Left ventricle myocardium inferior (tissue), 1 donor: Measurements from ENCODE around the gene ATF6. TPM values are rescaled to one million over a fixed set of nuclear protein-coding genes. Genes with fewer than 3 reads are reported as not detected.

Source experiments
- DNase-seq: peaks from one replicate; pipeline ENCODE4 v3.0.0-alpha.2; 2020
- H3K27ac ChIP-seq: fragments of 200-600 bp; replicated peaks from 2 replicates; pipeline ENCODE4 v1.8.0; 2021
- H3K27me3 ChIP-seq: fragments of 200-600 bp; 2 replicates; pipeline ENCODE4 v1.8.0; 2021; ENCODE audit warnings: low read depth
- H3K36me3 ChIP-seq: fragments of 200-600 bp; 2 replicates; pipeline ENCODE4 v1.8.0; 2021
- H3K4me1 ChIP-seq: fragments of 200-600 bp; 2 replicates; pipeline ENCODE4 v1.8.0; 2021
- H3K4me3 ChIP-seq: fragments of 200-600 bp; 2 replicates; pipeline ENCODE4 v1.8.0; 2021; ENCODE audit warnings: mild to moderate bottlenecking, moderate library complexity
- H3K9me3 ChIP-seq: fragments of 200-600 bp; replicated peaks from 2 replicates; pipeline ENCODE4 v1.8.0; 2021
- CTCF ChIP-seq: fragments of 200-600 bp; IDR thresholded peaks from 2 replicates; pipeline ENCODE4 v1.8.0; 2021; ENCODE audit warnings: antibody characterized with exemption, mild to moderate bottlenecking, borderline replicate concordance
- intact Hi-C: fragments of 100-400 bp; cut with micrococcal nuclease; formaldehyde crosslinking; loops from one replicate; pipeline ENCODE4 v1.11.0; 2022
- total RNA-seq: library from RNA; stranded (reverse); fragmentation: NEBNext Ultra II Directional; extraction: Animal tissue kit (Norgen Biotek cat#: 25700); gene quantifications from one replicate; pipeline ENCODE4 v1.2.1, GENCODE V29; 2021
- donor health status: DM: no; HTN: yes; CAD: no; lungs with severe emphysema.

ATF6 gene
- total RNA-seq, 1 donor from 2014 or later: 13.0 TPM

DNA sequence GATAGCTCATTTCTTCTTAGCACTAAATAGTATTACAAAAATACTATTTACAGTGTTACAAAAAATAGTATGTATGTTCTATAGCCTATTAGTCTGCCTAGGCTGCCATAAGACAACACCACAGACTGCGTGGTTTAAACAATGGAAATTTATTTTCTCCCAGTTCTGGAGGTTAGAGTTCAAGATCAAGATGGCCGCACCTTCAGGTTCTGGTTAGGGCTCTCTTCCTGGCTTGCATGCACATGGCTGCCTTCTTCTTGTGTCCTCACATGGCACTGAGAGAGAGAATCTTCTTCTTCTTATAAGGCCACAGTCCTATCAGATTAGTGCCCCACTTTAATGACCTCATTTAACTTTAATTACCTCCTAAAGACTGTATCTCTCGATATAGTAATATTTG lies 4.1 kb downstream of the ATF6 start:
- H3K4me1 ChIP-seq: peaks cover 74% of the 10 kb centered on the region
- H3K36me3 ChIP-seq: no peaks in the 10 kb centered on the region
- DNase-seq: no peak
- TF ChIP-seq CTCF: no peak
- no peak overlapping the region for H3K4me3 ChIP-seq
- H3K27me3 ChIP-seq: no peaks in the 10 kb centered on the region
- intact Hi-C loops: no loop called here
- H3K9me3 ChIP-seq: no peaks in the 10 kb centered on the region
- H3K27ac ChIP-seq: no peak overlapping the region

GRCh38 chr1:161771161-161771560 lies 5.0 kb downstream of the ATF6 start:
- peaks cover 83% of the 10 kb centered on the region for H3K4me1 ChIP-seq
- intact Hi-C loops: no loop called here

DNA sequence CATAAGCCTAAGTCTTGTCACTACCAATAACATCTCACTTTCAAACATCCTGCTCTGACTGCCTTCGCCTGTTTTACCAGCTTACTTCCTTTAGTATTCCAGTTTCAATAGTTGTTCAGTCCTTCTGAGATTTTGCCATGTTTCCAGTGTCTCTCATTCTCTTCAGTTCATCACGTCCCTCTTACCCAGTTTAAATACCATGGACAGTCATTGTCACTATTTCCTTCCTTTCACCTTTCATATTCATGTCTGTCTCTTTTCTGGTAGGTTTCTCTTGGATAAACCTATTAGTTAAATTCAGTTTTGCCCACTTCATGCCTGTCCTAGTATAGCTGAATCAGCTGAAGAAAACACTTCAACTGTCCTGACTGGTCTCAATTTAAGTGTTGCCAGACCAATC lies 5.9 kb downstream of the ATF6 start:
- no peaks in the 10 kb centered on the region for H3K9me3 ChIP-seq
- intact Hi-C loops: no loop called here
- no peak for DNase-seq
- H3K36me3 ChIP-seq: no peaks in the 10 kb centered on the region
- no peak overlapping the region for H3K4me3 ChIP-seq
- no peak for TF ChIP-seq CTCF
- peaks cover 82% of the 10 kb centered on the region for H3K4me1 ChIP-seq
- peak overlapping the region; percentile 32 for H3K27ac ChIP-seq
- no peaks in the 10 kb centered on the region for H3K27me3 ChIP-seq

More at GRCh38 chr1:161771161-161771560, 5.0 kb downstream of the ATF6 start:
- no peak for TF ChIP-seq CTCF
- no peak overlapping the region for H3K4me3 ChIP-seq
- H3K27me3 ChIP-seq: no peaks in the 10 kb centered on the region
- no peaks in the 10 kb centered on the region for H3K36me3 ChIP-seq
- H3K9me3 ChIP-seq: no peaks in the 10 kb centered on the region
- no peak for DNase-seq
- H3K27ac ChIP-seq: no peak overlapping the region

GRCh38 chr1:161772397-161772796 lies 6.3 kb downstream of the ATF6 start:
- Histone ChIP-seq H3K4me3 (no peak overlapping the region), H3K4me1 (peaks cover 77% of the 10 kb centered on the region), H3K9me3 (no peaks in the 10 kb centered on the region), H3K27me3 (no peaks in the 10 kb centered on the region), H3K36me3 (no peaks in the 10 kb centered on the region), H3K27ac (peak overlapping the region; percentile 32)
- intact Hi-C loops: no loop called here
- no peak for TF ChIP-seq CTCF
- no peak for DNase-seq

- Histone ChIP-seq H3K36me3 (peaks cover 6% of the 10 kb centered on the region), H3K4me1 (peaks cover 63% of the 10 kb centered on the region), H3K4me3 (no peak overlapping the region), H3K27me3 (no peaks in the 10 kb centered on the region), H3K9me3 (no peaks in the 10 kb centered on the region), H3K27ac (no peak overlapping the region)
- DNase-seq: no peak
- intact Hi-C loops: no loop called here
- TF ChIP-seq CTCF: no peak
These were observed 7.7 kb downstream of the ATF6 start for GRCh38 chr1:161773791-161774190.

DNA sequence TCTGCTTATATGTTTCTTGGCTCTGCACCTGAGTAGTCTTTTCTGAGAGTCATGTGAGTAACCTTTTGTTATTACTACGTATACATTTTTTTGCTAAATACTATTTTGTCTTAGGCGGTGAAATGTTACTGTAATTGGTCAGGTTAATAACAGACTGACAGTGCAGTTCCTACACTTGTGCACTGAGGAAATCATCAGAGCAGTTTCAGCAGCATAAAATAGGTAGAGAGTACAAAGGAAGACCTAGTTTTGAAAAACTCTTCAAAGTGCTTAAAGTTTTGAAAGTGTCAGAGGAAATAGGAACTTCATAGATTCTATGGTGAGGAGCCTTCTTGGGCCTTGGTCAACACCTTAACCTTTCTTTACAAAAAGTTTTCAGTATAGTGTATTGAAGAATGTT lies 11.1 kb downstream of the ATF6 start:
- no peaks in the 10 kb centered on the region for H3K9me3 ChIP-seq
- intact Hi-C loops: no loop called here
- peaks cover 32% of the 10 kb centered on the region for H3K4me1 ChIP-seq
- H3K27ac ChIP-seq: no peak overlapping the region
- no peak for DNase-seq
- no peak for TF ChIP-seq CTCF
- H3K4me3 ChIP-seq: no peak overlapping the region
- no peaks in the 10 kb centered on the region for H3K27me3 ChIP-seq
- H3K36me3 ChIP-seq: peaks cover 18% of the 10 kb centered on the region
